T-helper 1 cell treated with Interleukin-12 subunit alpha and Interleukin-12 subunit beta and Interleukin-4 antibody, amounts not matched to agents 30 μg/mL and 1 μg/mL, for 36 hours (primary cell): Measurements from ENCODE around the gene PHACTR1.

Experiments used
- H3K27ac Mint-ChIP-seq: one replicate; pipeline ENCODE4 v1.8.0; 2021; ENCODE audit warnings: mild to moderate bottlenecking, mixed read lengths
- H3K27me3 Mint-ChIP-seq: one replicate; pipeline ENCODE4 v1.8.0; 2021; ENCODE audit warnings: low read depth, mixed read lengths
- H3K36me3 Mint-ChIP-seq: one replicate; pipeline ENCODE4 v1.8.0; 2021; ENCODE audit warnings: low read depth, mixed read lengths
- H3K4me1 Mint-ChIP-seq: one replicate; pipeline ENCODE4 v1.8.0; 2021; ENCODE audit warnings: low read depth, mixed read lengths
- H3K4me3 Mint-ChIP-seq: one replicate; pipeline ENCODE4 v1.8.0; 2021; ENCODE audit warnings: mild to moderate bottlenecking, moderate library complexity, mixed read lengths
- H3K9me3 Mint-ChIP-seq: one replicate; pipeline ENCODE4 v1.8.0; 2021; ENCODE audit warnings: mixed read lengths

PHACTR1 gene

DNA sequence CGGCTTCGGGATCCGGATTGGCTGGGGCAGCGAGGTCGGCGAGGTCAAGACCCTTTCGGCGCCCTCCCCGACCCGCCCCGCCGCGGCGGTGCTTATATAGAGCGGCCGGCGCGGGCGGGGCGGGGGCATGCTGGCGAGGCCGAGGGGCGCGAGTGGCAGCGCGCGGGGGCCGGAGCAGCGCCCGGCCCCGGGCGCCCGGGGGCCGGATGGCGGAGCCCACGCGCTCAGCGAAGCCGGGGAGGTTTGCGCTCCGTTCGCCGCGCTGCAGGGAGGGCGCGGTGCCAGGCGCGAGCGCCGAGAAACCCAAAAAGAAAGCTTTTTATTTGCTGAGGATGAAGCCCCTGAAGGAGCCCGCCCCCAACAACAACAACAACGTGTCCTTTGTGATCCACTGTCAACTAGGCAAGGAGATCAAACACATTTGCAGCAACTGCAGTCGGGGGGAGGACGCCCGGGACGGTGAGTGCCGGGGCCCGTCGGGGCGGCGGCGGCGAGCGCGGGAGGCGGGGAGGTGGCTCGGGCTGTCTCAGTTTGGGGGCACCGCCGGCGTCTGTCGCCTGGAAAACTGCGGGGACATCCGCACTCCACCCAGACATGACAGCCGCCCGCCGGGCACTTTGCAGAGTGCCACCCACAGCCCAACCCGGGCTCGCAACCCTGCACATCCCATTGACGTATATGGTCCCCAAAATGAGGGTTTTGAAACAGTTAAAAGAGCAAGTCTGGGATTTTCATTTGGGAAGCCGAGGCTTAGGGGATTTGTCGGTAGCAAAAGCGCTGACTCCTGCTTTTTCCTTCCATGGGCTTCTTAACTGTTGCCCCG, 297.3 kb downstream of the PHACTR1 start:
- Mint-ChIP-seq H3K4me3 (peak overlapping the region; percentile 69), H3K27ac (no peak overlapping the region), H3K36me3 (no peaks in the 10 kb centered on the region), H3K9me3 (no peaks in the 10 kb centered on the region), H3K4me1 (peaks cover 5% of the 10 kb centered on the region), H3K27me3 (peaks cover 59% of the 10 kb centered on the region)

DNA sequence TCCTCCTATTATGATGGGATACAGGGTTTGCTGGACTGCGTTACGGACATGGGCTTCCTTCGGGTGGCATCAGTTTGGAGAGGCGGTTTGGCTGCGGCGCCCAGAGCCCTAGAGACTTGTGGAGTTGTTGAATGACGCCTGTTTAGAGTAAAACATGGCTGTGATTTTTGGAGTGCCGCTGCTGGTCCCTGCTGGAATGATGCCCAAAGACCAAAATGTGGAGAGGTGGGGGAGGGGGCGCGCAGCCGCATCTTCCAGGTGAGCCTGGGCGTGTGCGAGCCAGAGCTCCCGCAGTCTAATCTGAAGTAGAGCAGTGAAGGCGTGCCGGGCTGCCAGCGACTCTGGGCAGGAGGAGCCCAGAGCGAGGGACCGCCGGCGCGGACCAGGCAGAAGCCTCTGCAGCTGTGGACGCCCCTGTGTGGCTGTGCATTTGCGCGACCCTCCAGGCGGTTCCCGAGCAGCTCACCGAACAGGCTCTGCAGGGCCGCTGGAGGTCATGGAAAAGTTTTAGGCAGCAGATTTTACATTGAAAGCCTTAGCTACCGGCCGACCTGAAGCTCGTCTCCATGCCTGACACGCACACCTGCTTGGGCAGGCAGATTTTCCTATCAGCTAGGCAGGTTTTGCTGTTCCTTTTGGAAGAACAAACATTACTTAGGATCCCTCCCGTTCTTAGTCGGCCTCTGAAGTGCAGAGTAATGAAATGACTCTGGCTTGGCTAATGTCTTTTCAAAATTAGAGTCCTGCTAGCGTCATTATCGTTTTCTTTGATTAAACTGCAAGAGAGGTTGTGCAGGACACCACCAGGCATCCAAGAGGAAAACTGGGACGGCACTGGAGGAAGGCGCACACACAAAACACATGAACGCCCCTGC, 298.2 kb downstream of the PHACTR1 start:
- H3K4me1 Mint-ChIP-seq, result peaks cover 5% of the 10 kb centered on the region
- H3K4me3 Mint-ChIP-seq, result no peak overlapping the region
- H3K27ac Mint-ChIP-seq, result no peak overlapping the region
- no peaks in the 10 kb centered on the region for H3K9me3 Mint-ChIP-seq
- H3K27me3 Mint-ChIP-seq, result peaks cover 51% of the 10 kb centered on the region
- no peaks in the 10 kb centered on the region for H3K36me3 Mint-ChIP-seq

DNA sequence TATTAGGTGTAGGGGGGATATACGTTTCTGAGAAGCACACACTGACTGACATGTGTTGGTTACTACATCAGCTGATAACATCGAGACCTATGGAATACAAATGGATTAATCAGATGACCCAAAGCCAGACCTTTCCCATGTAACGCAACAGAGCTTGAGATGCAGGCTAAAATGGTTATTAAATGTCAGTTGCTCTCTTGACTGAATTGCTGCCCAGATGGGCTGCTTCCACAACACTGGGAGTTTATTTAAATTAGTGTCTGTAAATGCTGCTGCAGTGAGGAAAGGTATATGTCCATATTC, 298.8 kb downstream of the PHACTR1 start:
- no peak overlapping the region for H3K27ac Mint-ChIP-seq
- no peaks in the 10 kb centered on the region for H3K36me3 Mint-ChIP-seq
- H3K4me3 Mint-ChIP-seq, result no peak overlapping the region
- peaks cover 51% of the 10 kb centered on the region for H3K27me3 Mint-ChIP-seq
- H3K4me1 Mint-ChIP-seq, result peaks cover 5% of the 10 kb centered on the region
- H3K9me3 Mint-ChIP-seq, result no peaks in the 10 kb centered on the region

DNA sequence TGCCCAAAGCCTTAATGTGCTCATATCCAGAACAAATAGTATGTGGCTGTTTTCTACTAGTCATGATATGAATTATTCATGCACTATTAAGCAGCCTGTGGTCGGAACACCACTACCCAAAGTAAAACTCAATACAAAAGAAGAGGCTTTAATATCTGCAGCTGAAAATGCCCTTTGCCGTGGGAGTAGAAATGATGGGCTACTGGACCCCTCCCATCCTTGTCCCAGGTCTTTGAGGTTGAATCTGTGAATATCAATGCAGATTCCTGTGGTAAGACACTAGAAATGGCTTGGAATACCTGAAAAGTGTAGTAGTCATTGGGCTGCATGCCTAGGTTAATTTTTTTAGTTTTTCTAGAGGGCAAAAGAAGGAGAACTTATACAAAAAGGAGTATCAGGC, 308.0 kb downstream of the PHACTR1 start:
- Mint-ChIP-seq H3K4me1 (no peaks in the 10 kb centered on the region), H3K9me3 (no peaks in the 10 kb centered on the region), H3K27me3 (peaks cover 10% of the 10 kb centered on the region), H3K36me3 (no peaks in the 10 kb centered on the region), H3K4me3 (no peak overlapping the region), H3K27ac (no peak overlapping the region)

DNA sequence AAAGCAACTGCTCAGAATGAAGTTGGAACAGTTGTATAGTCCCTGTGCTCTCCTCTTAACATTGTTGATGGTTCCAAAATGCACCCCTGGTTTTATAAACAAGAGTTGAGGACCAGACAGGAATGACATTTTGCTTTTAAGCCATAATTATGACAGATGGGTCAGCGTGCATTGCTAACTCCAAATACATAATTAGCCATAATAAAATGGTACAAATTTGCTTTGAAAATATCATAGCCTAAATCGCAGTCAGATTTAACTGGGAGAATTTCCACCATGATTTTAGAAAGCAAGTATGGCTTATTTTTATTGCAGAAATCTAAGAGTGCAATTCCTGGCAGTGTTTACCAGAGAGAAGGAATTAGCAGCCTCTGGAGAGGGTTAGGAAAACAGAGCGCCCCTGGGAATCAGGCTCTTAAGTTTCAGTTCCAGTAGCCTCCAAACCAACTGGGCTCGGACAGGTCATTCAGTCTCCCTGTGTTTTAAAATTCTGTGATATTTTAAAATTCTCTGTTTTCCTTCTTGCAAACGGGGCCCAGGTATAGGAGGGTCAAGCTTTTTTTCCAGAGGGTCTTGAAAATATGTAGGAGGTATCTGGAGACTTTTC, 309.4 kb downstream of the PHACTR1 start:
- no peaks in the 10 kb centered on the region for H3K36me3 Mint-ChIP-seq
- peaks cover 20% of the 10 kb centered on the region for H3K27me3 Mint-ChIP-seq
- no peaks in the 10 kb centered on the region for H3K4me1 Mint-ChIP-seq
- H3K4me3 Mint-ChIP-seq, result no peak overlapping the region
- no peaks in the 10 kb centered on the region for H3K9me3 Mint-ChIP-seq
- no peak overlapping the region for H3K27ac Mint-ChIP-seq

DNA sequence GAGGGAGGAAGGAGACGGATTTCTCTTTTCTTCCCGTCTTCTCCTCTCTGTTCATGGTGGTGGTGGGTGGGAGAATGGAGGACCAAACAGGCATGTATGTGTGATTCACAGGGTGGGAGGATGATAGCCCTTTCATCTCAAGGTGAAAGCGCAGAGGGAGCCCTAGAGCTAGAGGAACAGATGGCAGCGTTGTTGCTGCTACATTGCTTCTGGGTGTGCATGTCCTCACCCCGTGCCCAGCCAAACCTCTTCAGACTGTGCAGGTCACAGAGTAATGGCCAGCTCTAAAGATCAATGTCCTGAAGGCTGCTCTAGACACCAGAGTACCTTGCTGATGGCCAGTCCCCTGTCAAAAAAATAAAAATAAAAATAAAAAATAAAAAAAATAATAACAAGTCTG, 310.0 kb downstream of the PHACTR1 start:
- no peak overlapping the region for H3K27ac Mint-ChIP-seq
- H3K4me1 Mint-ChIP-seq, result no peaks in the 10 kb centered on the region
- H3K27me3 Mint-ChIP-seq, result peaks cover 24% of the 10 kb centered on the region
- H3K9me3 Mint-ChIP-seq, result no peaks in the 10 kb centered on the region
- no peak overlapping the region for H3K4me3 Mint-ChIP-seq
- no peaks in the 10 kb centered on the region for H3K36me3 Mint-ChIP-seq

DNA sequence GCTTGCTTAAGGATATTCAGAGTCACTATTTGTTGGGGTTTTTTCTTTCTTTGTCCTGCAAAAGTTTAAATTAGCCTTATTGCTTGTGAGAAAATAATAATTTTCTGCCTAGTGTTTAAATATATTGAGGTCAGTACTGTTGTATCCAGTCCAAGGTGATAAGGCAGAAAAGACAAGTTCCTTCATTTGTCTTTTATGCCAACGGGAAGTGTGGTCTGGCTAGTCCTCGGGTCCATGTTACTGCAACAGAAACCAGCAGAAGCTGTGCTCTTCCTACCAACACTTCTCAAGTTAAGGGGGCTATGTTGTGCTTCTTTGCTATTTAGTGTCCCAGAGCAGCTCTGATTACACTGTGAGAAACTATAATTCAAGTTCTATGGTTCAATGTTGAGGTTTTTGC, 310.6 kb downstream of the PHACTR1 start:
- Mint-ChIP-seq H3K36me3 (no peaks in the 10 kb centered on the region), H3K27me3 (peaks cover 24% of the 10 kb centered on the region), H3K4me1 (no peaks in the 10 kb centered on the region), H3K27ac (no peak overlapping the region), H3K9me3 (no peaks in the 10 kb centered on the region), H3K4me3 (no peak overlapping the region)

DNA sequence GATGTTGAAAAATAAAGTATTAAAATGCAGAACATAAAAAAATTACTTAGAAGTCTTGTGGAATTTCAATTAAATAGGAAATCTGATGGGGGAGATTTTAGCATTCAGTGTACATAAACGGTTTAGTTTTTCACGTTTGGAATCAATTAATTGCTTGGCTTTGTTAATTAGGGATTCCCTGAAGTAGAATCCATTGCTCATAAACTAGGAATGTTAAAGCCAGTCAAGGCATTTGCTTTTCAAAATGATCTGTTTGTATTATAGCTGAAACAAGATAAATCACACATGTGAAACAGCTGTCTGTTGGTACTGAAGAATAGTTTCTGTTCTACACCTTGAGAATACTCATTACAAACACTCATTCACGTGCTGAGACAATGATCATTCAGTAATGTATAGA, 313.8 kb downstream of the PHACTR1 start:
- H3K27me3 Mint-ChIP-seq, result peaks cover 30% of the 10 kb centered on the region
- no peaks in the 10 kb centered on the region for H3K9me3 Mint-ChIP-seq
- no peak overlapping the region for H3K4me3 Mint-ChIP-seq
- H3K36me3 Mint-ChIP-seq, result no peaks in the 10 kb centered on the region
- H3K27ac Mint-ChIP-seq, result no peak overlapping the region
- no peaks in the 10 kb centered on the region for H3K4me1 Mint-ChIP-seq

DNA sequence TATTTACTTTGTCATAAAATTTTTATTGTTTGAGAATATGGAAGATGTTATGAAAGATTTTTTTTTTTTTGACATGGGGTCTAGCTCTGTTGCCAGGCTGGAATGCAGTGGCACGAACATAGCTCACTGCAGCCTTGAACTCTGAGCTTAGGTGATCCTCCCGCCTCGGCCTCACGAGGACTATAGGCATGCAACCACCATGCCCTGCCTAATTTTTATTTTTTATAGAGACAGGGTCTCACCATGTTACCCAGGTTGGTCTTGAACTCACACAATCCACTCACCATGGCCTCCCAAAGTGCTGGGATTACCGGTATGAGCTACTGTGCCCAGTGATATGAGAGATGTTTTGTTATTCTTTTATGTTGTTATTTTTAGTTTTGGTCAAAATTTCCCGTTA, 316.0 kb downstream of the PHACTR1 start:
- Mint-ChIP-seq H3K36me3 (no peaks in the 10 kb centered on the region), H3K27ac (no peak overlapping the region), H3K4me1 (no peaks in the 10 kb centered on the region), H3K27me3 (peaks cover 30% of the 10 kb centered on the region), H3K9me3 (no peaks in the 10 kb centered on the region), H3K4me3 (no peak overlapping the region)

DNA sequence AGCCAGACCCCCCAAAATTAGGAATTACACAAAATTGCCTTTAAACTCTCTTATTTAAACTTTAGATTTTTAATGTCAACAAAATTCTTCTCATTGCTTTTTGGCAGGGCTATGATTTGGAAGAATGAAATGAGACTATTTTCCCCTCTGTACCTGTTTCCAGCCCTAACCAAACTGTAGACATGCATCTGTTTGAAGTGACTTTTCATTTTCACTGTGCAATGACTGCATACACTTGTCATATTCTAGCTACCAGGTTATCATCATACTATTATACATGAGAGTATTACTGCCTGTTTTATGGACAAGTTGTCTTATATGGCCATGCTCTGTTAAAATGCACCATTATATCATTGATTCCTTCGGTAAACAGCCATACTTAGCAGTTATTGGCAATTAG, 316.6 kb downstream of the PHACTR1 start:
- Mint-ChIP-seq H3K4me3 (no peak overlapping the region), H3K9me3 (no peaks in the 10 kb centered on the region), H3K4me1 (no peaks in the 10 kb centered on the region), H3K27ac (no peak overlapping the region), H3K27me3 (peaks cover 30% of the 10 kb centered on the region), H3K36me3 (no peaks in the 10 kb centered on the region)

DNA sequence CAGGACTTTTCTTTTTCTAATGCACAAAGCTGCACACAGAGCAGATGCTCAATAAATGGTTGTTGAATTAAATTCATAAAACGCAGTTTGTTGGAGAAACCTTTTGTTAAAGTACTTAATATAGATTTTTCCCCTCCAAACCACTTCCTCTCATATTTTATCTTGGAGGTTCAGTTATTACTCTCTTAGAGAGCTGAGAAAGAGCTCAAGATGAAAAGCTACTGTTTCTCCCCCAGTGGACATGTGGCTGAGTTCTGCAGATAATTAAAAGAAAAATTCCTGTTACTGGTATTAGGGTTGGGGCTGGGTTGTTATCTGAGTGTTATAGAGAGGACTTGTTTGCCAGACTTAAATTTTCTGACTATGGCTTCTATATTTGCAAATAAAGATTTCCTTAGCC, 317.7 kb downstream of the PHACTR1 start:
- Mint-ChIP-seq H3K4me3 (no peak overlapping the region), H3K9me3 (no peaks in the 10 kb centered on the region), H3K4me1 (no peaks in the 10 kb centered on the region), H3K27me3 (peaks cover 22% of the 10 kb centered on the region), H3K27ac (no peak overlapping the region), H3K36me3 (no peaks in the 10 kb centered on the region)

DNA sequence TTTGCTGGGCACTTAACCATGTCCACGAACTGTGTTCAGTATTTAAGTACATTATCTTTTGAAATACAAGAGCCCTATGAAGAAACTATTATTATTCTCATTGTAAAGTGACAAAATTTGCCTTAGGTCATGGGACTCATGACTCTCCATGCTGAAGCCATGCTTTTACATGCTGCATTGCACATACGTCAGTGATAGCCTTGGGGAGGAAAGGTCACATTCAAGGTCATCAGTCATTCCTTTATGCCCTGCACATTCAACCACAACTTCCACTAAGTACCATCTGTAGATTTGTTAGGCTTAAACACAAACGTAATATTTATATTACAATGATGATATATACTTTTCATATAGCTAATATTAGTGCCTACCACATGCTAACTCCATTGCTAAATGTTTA, 319.0 kb downstream of the PHACTR1 start:
- no peaks in the 10 kb centered on the region for H3K36me3 Mint-ChIP-seq
- peaks cover 17% of the 10 kb centered on the region for H3K27me3 Mint-ChIP-seq
- no peak overlapping the region for H3K27ac Mint-ChIP-seq
- no peaks in the 10 kb centered on the region for H3K9me3 Mint-ChIP-seq
- no peaks in the 10 kb centered on the region for H3K4me1 Mint-ChIP-seq
- H3K4me3 Mint-ChIP-seq, result no peak overlapping the region

DNA sequence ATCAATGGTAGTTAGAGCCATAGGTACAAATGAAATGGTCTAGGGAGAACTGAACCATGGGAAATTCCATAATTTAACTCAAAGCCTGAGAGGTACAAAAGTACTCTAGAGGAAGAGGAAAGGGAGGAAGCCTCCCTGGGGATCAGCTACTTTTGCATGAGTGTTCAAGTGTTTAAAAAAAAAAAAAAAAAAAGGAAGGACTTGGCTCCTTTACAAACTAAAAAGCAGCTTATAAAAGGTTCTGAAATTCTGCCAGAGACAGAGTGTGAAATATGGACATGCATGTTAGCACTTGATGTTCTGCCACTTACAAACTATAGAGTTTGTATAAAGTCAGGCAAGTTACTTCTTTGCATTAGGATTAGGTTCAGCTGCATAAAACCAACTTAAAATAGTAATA, 321.7 kb downstream of the PHACTR1 start:
- H3K27me3 Mint-ChIP-seq, result peaks cover 9% of the 10 kb centered on the region
- no peaks in the 10 kb centered on the region for H3K4me1 Mint-ChIP-seq
- H3K36me3 Mint-ChIP-seq, result no peaks in the 10 kb centered on the region
- H3K9me3 Mint-ChIP-seq, result no peaks in the 10 kb centered on the region
- H3K27ac Mint-ChIP-seq, result no peak overlapping the region
- no peak overlapping the region for H3K4me3 Mint-ChIP-seq

DNA sequence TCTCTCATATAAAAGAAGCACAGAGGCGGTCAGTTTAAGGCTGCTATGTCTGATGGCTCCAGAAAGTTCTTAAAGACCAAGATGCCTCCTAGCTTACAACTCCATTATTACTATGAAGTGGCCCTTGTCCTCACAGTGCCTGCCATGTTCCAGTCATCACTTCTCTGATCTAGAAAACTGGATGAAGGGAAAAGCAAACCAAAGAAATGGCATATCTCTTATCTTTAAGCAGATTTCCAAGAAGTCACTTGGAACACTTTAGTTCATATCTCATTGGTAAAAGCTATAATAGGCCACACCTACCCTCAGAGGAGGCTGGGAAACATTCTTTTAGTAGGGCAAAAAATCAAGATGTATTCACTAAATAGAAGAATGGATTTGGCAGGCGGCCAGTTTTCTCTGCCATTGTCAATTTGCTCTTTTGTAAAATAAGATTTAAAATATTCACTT, 322.2 kb downstream of the PHACTR1 start:
- peaks cover 9% of the 10 kb centered on the region for H3K27me3 Mint-ChIP-seq
- H3K27ac Mint-ChIP-seq, result no peak overlapping the region
- no peaks in the 10 kb centered on the region for H3K36me3 Mint-ChIP-seq
- H3K4me3 Mint-ChIP-seq, result no peak overlapping the region
- no peaks in the 10 kb centered on the region for H3K4me1 Mint-ChIP-seq
- H3K9me3 Mint-ChIP-seq, result no peaks in the 10 kb centered on the region

DNA sequence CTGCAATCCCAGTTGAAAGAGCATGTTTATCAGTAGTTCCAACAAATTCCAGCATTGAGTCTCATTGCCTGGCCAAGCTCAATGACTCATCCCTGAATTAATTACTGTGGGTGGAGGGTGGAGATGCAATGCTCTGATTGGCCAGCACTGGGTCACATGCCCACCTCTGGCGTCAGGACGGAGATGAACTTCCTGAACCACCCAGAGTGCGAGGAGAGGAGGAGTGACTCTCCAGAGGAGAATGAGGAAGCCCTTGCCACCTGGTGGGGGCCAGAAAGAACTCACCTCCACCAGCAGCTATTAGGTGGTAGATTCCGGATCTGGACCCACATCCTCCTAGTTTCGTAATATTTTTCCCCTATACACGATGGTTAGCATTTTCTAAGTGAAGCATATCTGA, 327.8 kb downstream of the PHACTR1 start:
- Mint-ChIP-seq H3K27ac (no peak overlapping the region), H3K4me3 (no peak overlapping the region)

More for the DNA sequence above, 327.8 kb downstream of the PHACTR1 start:
- Mint-ChIP-seq H3K36me3 (no peaks in the 10 kb centered on the region), H3K9me3 (no peaks in the 10 kb centered on the region), H3K27me3 (peaks cover 9% of the 10 kb centered on the region), H3K4me1 (no peaks in the 10 kb centered on the region)
